Left forelimb (tissue), 1 donor: Measurements from ENCODE around the gene SNRNP48.
A peak's percentile ranks its signal among the peaks of the same experiment; 100 is the strongest.

ENCODE experiments used
- DNase-seq: peaks from one replicate; pipeline ENCODE4 v3.0.0-alpha.2; 2018; ENCODE audit warnings: low spot score

The SNRNP48 gene

DNA sequence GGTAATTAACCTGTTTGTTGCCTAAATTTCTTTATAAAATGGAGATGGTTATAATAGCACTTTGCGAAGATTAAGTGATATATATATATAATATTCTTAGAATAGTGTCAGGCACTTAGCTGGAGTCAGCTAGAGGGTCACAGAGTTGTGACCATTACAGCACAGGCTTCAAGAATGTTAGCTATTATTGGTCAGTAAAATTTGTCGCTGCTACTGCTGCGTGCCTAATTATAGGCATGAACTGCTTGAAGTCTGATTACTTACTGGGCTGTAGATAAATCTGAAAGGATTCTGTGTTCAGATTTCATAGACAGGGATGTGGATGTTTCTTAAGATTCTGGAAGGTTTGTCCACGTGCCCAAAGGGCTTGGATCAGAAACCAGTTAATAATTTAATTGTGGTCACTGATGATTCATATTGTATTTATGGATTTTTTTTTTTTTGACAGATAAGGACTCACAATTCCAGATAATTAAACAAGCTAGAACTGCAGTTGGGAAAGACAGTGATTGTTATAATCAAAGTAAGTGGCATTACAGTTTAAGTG lies 4.7 kb downstream of the SNRNP48 start:
- no peak for DNase-seq

DNA sequence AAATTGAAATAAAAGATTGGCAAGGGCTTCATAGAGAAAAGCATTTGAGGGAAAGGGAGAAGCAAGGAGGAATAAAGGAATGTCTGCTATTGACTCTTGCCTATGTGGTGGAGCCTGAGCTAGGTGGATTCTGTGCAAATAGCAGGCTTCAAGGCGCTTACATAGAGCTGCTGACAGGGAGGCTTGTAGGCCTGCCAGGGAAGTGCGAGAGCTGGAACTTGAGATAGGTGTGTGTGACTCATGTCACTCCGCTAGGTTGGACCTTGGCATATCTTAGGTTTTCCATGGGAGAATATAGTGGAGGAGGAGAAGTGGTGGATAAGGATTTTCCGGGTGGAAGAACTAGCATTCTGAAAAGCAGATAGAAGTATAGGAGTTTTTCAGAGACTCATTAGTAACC lies 14.0 kb downstream of the SNRNP48 start:
- no peak for DNase-seq

DNA sequence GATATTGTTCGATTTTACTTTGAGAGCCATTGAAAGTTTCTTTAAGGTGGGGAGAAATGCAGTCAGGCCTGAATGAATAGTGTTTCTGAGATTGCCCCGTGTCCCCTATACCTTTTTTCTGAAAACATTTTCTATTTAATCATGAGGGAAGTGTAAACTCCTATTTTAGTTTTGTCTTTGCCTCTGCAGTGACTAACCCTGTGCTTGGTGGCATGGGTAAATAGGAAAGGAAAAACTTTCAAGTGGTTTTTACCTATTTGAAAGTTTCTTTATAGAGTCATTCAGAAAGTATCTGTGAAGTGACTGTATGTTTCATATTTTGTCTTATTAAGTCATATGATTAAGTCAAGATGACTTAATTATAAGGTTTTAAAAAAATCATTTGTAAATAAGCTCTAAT lies 14.5 kb downstream of the SNRNP48 start:
- DNase-seq: no peak

DNA sequence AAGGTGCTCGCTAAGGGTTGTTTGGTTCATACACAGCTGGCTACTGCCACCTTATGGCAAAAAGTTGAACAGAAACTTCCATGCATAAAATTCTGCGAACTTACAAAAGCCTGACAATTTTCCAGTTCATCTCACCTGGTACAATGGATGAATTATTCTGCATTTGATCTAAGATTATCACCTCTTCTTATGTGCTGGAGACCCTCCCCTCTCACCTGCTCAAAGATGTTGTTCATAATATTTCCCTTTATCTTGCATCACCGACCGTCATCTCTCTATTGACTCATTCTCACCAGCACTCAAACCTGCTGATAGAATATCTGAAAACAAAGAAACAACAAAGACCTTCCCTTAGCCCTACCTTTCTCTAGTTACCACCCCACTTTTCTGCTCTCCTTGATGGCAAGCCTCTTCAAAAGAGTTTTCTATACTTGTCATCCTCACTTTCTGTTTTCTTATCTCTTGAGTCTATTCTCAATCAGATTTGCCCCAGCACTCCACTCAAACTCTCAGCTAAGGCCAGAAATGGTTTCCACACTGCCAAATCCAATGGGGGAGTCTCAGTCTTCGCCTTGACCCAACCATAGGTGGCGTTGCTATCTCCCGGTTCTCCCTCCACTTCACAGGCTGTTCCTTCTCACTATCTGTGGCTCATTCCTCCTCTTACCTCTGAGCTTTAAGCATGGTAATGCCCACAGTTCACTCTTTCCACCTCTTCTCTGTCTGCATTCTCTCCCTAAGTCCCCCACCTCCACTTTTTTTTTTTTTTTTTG lies 25.8 kb downstream of the SNRNP48 start:
- DNase-seq: no peak

DNA sequence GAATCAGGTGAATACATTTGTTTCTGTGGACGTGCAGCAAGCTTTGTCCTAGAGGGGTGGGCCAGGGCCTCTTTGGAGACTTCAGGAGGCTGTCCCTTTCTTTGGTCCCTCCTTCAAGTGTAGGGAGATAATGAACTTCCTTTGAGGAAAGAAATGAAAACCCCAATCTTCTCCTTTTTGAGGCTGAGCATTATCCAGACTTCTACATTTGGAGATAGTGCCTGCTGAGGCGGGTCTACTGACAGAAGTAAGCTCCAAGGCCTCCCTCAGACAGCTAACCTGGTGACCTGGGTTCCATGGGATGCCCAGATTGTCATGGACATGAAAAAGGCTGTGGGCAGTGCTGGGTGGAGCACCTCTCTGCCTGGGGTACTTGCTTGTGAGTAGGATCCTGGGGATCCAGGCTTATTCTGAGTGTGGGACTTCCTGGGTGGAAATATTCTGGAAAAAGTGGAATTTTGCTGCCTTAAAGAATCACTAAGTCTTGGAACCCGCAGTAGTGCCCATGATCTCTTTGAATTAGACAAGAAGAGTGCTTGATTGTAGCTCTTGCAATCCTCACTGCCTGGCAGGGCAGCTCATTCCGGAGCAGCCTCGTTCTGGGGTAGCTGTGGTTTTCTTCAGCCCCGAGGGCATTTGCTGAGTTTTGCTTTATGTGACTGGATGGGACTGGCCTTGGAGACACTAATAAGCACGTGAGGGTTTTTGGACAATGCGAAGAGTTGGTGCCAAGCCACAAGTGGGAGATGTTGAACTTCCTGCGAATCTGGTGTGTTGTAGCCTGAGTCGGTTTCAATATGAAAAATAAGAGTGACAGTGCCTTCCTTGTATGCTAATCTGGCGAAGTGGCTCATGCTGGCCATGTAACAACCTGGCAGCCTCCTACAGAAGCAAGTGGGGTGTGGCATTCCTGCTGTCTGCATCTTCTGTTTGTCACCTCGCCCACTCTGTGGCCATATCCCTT lies 28.1 kb downstream of the SNRNP48 start:
- DNase-seq: no peak

DNA sequence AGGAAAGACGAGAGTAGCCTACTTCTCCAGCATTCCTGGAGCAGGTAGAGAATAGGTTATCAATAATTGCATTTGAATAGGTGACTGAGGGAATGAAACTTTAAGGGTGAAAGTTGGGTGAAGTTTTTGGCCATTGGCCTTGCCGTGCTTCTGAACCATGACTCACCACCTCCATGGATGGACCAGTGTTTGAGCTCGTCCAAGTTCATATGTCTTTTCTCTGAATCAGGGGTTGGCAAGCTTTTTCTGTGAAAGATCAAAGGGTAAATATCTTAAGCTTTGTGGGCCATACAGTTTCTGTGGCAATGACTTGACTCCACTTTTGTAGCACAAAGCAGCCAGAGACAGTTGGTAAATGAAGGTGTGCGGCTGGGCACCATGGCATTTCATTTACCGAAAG lies 31.8 kb downstream of the SNRNP48 start:
- DNase-seq: no peak

DNA sequence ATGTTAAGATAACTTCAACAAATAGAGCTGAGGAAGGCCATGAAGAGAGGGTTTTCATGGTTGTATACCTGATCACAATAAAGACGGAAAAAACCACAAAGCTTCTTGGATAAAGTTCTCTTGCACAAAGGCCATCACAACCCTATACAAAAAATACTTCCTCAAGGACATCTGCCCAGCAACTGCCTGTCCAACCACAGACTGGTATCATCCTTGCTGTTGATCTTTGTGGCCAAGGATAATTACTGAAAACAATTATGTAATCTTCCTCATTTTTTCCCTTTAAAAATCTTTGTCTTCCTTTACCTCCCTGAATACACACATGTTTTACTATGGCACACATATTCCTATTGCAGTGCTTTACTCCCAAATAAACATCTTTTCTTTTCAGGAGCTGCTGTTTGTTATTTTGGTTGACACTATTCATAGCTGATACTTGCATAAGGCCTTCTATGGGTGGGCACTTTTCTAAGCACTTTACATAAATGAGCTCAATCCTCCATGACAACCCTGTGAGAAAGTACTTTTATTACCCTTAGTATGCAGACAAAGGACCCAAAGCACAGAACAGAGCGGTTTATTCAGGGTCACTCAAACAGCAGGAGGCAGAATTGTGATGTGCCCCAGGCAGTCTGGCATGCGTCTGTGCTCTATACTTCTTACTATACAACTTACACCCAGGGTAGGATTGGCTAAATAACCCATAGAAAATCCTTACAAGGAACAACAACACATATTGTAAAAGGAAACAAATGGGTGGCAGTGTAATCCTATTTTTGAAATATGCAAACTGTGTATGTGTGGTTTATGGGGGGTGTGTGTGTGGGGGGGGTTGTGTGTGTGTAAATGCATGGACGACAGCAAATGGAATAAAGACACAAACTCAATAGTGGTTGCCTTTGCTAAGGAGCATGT lies 35.1 kb downstream of the SNRNP48 start:
- no peak for DNase-seq

DNA sequence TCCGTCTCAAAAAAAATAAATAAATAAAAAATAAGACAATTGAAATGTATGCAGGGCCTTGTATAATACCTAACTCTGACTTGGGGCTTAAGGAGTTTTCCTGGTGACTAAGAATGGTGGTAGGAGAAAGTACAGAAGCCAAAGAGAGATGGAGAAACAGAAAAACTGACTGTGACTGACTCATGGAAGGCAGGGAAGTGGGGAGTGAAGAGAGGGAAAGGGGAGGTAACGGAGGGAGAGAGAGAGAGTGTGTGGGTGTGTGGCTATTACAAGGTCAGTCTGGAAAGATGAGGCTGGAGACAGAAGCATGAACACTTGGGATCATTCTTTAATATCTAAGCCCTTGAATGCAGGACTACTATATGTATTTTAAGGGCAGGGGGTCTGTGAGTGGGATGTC lies 38.5 kb downstream of the SNRNP48 start:
- DNase-seq: no peak

DNA sequence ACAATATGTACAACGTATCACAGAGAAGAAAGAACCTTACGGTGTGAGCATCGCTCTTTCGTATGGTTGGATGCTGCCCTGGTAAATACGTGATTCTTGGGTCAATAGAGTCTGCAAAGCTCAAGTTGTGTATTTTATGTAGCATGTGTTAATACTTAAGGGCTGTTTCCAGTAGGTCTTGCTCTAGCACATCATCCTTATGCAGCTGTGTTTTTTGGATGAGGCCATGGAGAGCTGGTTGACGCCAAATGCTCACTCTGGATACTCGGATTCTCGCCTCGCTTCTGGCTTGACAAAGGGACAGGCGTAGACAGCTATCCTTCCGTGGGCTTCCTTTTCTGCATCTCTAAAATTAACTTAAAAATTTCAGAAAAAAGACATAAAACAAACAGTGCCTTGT lies 38.9 kb downstream of the SNRNP48 start:
- peak; percentile 72 for DNase-seq

DNA sequence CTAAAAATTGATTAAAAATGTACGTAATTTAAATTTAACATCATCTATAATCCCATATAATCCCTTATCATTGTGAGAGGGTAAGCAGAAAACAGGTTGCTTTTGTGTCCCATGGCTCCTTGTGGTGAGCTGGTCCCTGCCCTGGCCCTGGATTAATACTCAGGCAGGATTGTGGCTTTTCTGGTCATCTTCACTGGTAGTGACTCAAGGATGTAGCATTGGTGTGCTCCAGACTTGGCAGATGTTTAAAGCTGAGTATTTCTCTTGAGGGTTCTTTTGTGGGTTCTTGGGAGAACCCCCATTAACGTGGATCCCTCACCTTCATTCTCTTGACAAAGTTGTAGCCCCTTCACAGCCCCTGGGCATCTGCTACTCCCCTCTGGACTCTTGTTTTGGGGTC lies 39.3 kb downstream of the SNRNP48 start:
- DNase-seq: no peak

DNA sequence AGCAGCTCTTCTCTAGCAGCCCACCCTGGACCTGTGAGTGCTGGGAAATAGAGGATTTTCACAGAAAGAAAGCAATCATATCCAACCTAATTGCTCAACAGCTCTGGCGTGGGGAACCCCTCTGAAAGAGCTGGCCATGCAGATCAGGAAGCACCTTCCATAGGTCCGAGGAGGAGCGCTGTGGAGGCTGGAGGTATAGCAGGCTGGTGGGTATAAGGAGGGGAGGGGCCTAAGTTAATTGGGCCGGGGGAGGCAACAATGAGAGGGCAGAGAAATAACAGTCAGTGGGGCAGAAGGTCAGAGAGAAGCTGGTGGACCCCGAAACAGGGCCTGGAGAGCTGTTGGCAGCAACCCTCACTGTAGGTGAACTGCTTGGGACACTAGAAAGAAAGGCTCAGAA lies 40.8 kb downstream of the SNRNP48 start:
- no peak for DNase-seq

DNA sequence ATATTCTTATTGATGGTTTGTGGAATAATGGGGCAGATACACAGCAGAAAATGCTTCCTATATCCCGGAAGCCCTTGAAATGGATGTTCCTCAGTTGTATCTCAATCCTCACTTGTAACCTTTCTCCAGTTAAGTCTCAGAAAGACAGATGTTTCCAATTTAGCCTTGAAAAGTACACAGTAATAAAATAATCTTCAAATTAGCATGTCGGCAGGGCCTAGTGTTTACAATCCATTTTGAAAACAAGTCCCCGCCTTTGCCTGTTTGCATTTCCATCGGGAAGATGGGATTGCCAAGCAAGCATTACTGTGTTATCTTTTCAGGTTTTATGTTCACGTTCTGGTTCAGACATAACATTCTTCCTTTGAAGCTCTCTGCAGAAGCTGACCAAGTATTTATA lies 41.5 kb downstream of the SNRNP48 start:
- DNase-seq: no peak

DNA sequence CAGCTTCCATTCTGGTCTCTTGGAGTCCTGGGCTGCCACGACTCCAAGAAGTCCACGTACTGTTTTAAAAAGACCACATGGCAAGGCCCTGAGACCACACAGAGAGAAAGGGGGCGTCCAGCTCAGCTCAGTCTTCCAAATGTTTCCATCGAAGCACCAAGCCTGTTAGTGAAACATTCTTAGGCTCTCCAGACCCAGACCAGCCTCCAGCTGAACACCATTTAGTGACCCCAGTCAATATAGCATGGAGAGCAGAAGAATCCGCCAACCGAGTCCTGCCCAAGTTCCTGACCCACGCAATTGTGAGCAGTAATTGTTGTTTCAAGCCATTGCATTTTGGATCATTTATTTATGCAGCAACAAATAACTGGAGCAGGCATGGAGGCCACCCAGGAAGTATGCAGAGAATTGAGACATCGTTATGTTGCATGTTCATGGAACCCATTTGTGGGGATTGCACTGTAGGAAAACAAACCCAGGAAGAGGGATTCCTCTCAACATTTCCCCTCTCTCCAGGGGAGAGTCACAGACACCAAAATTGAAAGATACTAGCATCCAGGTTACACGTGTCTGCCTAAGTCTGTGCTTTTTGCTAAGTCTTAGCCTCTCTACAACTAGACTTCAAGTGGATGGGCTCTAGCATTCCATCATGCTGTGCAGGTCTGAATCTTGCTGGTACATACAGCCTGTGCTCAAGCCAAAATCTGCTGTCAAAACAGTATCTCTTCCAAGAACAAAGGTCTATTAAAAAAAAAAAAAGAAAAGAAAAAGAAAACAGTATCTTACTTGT lies 42.7 kb downstream of the SNRNP48 start:
- DNase-seq: no peak

DNA sequence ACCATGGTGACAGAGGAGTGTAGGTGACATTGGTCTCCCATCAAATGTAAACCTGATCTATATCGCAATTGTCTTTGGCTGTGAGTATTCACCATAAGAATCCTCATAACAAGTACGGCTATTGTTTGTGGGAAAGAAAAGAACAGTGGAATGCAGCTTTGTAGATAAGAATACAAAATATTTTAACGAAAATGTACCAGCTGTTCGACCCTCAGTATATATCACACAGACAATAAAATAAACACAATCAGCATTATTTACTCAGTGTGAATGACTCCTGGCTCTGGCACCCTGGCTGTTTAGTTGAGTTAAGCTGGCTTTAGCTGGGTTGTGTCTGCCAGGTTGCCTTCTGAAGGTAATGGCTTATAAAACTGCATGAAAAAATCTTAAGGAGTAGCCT lies 43.4 kb downstream of the SNRNP48 start:
- DNase-seq: no peak

DNA sequence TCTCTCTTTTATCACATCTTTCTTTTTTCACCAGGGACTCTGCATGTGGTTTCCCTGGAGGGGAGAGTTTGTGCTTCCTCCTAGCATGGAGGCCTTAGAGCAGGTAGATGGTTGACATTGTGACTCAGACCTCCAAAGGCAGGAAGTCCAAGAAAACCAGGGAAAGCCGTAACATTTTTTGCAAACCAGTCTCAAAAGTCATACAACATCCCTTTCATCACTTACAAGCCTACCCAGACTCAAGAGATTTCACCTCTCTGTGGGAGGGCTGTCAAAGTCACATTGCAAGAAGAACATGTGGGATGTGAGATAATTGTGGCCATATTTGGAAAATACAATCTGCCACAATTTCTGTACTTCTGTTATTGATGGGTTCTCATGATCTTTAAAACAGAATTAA lies 46.2 kb downstream of the SNRNP48 start:
- DNase-seq: no peak

DNA sequence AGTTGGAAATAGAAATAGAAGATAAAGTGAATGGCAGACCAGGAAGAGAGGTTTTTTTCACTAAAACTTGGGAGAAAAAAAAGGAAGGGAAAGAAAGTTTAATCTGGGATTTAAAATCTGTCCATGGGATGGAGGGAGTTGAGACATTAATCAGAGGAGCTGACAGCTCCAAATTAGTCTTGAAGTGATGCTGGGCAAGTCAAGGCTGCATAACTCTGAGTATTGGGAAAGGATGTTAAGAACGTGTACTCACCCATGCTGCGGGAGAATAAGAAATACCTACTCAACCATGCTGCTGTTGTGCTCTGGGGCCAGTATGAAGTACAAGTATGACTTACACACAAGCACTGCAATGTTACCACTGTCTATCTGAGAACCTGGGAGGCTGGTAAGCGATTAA lies 47.5 kb downstream of the SNRNP48 start:
- DNase-seq: no peak

DNA sequence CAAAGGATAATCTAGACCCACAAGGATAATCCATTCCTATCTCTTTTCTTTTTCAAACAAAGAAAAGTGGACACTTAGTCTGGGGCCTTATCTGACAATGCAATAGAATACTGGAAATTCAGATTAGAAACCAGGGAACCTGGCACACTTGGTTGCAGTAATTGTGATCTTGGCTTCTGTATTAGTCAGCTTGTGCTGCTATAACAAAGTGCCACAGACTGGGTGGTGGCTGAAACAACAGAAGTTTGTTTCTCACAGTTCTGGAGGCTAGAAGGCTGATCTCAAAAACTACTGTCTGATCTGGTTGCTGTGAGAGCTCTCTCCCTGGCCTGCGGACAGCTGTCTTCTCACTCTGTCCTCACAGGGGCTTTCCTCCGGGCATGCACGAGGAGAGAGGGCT lies 49.4 kb downstream of the SNRNP48 start:
- no peak for DNase-seq

DNA sequence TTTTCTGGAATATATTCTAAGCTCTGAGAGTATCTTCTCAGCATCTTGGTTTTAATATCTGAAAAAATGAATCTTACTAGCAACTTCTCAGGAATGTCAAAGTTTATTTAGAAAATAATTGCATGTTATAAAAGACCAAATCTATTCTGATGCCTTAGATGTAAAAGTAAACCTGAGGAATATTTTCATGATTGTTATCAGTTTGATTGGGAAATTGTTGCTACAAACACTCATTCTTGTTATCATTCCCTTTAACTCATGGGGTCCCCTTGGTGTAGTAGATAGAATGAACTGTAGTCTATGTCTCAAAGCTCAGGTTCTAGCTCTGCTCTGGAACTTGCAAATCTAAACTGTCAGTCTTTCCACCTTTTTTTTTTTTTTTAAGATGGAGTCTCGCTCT lies 50.0 kb downstream of the SNRNP48 start:
- no peak for DNase-seq

DNA sequence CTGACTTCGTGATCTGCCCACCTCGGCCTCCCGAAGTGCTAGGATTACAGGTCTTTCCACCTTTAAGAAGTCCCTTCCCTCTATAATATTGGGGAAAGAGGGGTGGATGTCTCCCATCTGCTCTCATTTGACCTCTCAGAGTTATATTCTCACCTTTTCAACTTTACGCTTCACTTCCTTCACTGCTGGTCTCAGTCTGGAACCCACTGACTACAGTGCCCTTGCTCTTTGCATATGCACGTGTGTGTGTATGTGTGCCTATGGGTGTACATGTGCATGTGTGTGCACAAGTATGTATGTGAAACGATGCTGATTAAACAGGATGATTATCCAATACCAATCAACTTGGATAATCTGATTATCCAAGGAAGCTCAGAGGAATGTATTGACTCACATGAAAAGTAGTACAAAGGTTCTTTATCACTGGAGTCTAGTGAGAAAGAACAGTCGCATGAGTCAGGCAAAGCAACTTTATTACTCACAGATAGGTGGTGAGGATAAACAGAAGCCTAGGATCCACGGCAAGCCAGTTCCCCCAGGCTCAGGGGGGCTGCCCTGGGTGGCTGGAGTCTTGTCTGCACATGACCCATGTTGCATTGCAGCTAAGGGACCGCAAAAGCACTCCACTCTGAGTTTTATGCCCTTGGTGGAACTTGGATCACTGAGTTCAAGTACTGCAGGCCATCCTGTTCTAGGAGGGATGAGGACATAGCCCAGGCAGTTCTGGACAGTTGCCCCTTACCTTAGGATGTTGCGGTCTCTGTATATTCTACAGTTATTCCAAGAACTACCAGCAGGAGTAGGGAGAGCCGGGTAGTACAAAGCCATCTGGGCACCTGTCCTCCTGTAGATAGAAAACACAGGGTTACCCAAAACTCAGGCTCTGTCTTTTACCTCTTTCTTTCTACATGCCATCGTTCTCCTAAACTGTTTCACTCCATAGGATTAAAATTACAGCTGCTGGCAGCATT lies 50.9 kb downstream of the SNRNP48 start:
- DNase-seq: no peak

DNA sequence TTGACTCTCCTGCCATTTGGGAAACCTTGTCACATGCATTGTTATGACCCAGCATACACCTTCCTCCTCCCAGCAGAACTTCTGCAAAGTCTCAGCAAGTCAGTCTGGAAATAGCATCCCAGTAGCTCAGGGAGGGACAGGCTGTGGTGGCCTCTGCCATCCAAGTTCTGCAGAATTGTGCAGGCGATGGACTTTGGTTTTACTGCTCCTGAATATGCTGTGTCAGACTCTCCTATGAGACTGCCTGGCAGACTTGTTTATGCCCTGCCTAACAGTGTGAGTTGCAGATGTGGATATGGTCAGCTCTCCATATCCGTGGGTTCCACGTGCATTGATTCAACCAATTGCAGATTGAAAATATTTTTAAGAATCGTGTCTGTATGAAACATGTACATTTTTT lies 52.8 kb downstream of the SNRNP48 start:
- DNase-seq: no peak
